GM12878 (cell line): Measurements from ENCODE around the gene SPEG. TPM values are rescaled to one million over a fixed set of nuclear protein-coding genes. Genes with fewer than 3 reads are reported as not detected.

Source experiments
- ATAC-seq: fragments of 200-7000 bp; cut with Tn5 transposase; 3 replicates; pipeline ENCODE4 v1.9.1; 2020; ENCODE audit warnings: mild to moderate bottlenecking, moderate library complexity
- BruUV-seq: library from RNA; stranded (reverse); fragments of 400-500 nt; replicated peaks from 2 replicates; lab custom pipeline; 2021; lab: Mats Ljungman, UMichigan
- CTCF ChIA-PET: fragments of 300-600 bp; sonication (Branson Sonifier 250); formaldehyde crosslinking; extraction: SDS; loops from one replicate; lab custom pipeline; 2021; ENCODE audit warnings: inconsistent platforms; lab: Yijun Ruan, JAX
- POLR2A ChIA-PET: fragments of 350-600 bp; formaldehyde crosslinking; extraction: SDS; loops from one replicate; lab custom pipeline; 2021; ENCODE audit warnings: inconsistent platforms; lab: Charles Lee
- RAD21 ChIA-PET: fragments of 300-600 bp; sonication (Branson Sonifier 250); formaldehyde crosslinking; loops from one replicate; lab custom pipeline; 2023; ENCODE audit warnings: antibody characterized with exemption; ENCODE audit not compliant: unreplicated experiment; lab: Charles Lee
- SMC1A ChIA-PET: fragments of 300-600 bp; sonication (Branson Sonifier 250); formaldehyde crosslinking; loops from one replicate; lab custom pipeline; 2023; ENCODE audit not compliant: unreplicated experiment, uncharacterized antibody; lab: Charles Lee
- DNase-seq: peaks from one replicate; pipeline ENCODE4 v3.0.0-alpha.2; 2011; ENCODE audit warnings: low read depth, low spot score
- FAIRE-seq: peaks from 3 replicates; lab custom pipeline; 2011; peaks lifted over from hg19 to GRCh38; lab: Jason Lieb, UNC
- H2AFZ ChIP-seq: 2 replicates; pipeline ENCODE4 v1.6.0; 2011; ENCODE audit warnings: low read depth, low read length, control low read depth; ENCODE audit not compliant: control insufficient read depth
- H3K27ac ChIP-seq: 2 replicates; pipeline ENCODE4 v1.5.1; 2011; ENCODE audit warnings: control low read depth; ENCODE audit not compliant: control insufficient read depth, insufficient read depth
- H3K27me3 ChIP-seq, 2 experiments: replicated peaks in 1 of 2; 2 replicates each; pipeline versions ENCODE4 v1.6.0 to v1.6.1; 2011; ENCODE audit warnings: low read length in 1 of 2; ENCODE audit not compliant: control insufficient read depth in 2 of 2, insufficient read depth in 2 of 2
- H3K36me3 ChIP-seq, 2 experiments: 2 replicates each; pipeline ENCODE4 v1.5.1; 2011; ENCODE audit warnings: low read length in 1 of 2; ENCODE audit not compliant: control insufficient read depth in 2 of 2, insufficient read depth in 2 of 2
- H3K4me1 ChIP-seq: 2 replicates; pipeline ENCODE4 v1.6.1; 2011; ENCODE audit warnings: mild to moderate bottlenecking, low read length, moderate library complexity, mixed read lengths; ENCODE audit not compliant: control insufficient read depth, insufficient read depth
- H3K4me2 ChIP-seq: 2 replicates; pipeline ENCODE4 v1.6.0; 2011; ENCODE audit warnings: control low read depth; ENCODE audit not compliant: control insufficient read depth, insufficient read depth
- H3K4me3 ChIP-seq: fragments of 200-600 bp; sonication (generic); 2 replicates; pipeline ENCODE4 v1.5.1; 2016
- H3K79me2 ChIP-seq: 2 replicates; pipeline ENCODE4 v1.6.0; 2011; ENCODE audit warnings: low read length; ENCODE audit not compliant: control insufficient read depth, insufficient read depth
- H3K9ac ChIP-seq: 2 replicates; pipeline ENCODE4 v1.8.0; 2011; ENCODE audit warnings: low read length, control low read depth, mixed read lengths; ENCODE audit not compliant: control insufficient read depth, insufficient read depth
- H3K9me3 ChIP-seq: replicated peaks from 3 replicates; pipeline ENCODE4 v1.5.1; 2011; ENCODE audit warnings: mild to moderate bottlenecking, low read length; ENCODE audit not compliant: control insufficient read depth, insufficient read depth
- H4K20me1 ChIP-seq: 2 replicates; pipeline ENCODE4 v1.6.0; 2011; ENCODE audit not compliant: control insufficient read depth, insufficient read depth
- BCL11A ChIP-seq: IDR thresholded peaks from 2 replicates; pipeline ENCODE4 v1.6.1; 2011; ENCODE audit warnings: low read depth, low read length
- CREM ChIP-seq: IDR thresholded peaks from 2 replicates; pipeline ENCODE4 v1.6.1; 2014; ENCODE audit warnings: antibody characterized with exemption, low read depth
- MEF2A ChIP-seq: IDR thresholded peaks from 2 replicates; pipeline ENCODE4 v1.6.1; 2011; ENCODE audit warnings: low read depth, mild to moderate bottlenecking, low read length, moderate library complexity; ENCODE audit not compliant: insufficient read depth
- TAF1 ChIP-seq: IDR thresholded peaks from 2 replicates; pipeline ENCODE4 v1.6.1; 2011; ENCODE audit warnings: mild to moderate bottlenecking, low read depth, low read length, borderline replicate concordance
- ZNF217 ChIP-seq: fragments of 450-650 bp; IDR thresholded peaks from 2 replicates; pipeline ENCODE4 v1.6.1; 2017; ENCODE audit warnings: antibody characterized with exemption, mild to moderate bottlenecking
- WGBS: methylation state at CpG from one replicate; pipeline ENCODE4 v1.1.6; 2016; ENCODE audit warnings: low lambda C conversion rate; ENCODE audit not compliant: insufficient replicate concordance, insufficient coverage; ENCODE audit errors: missing lambda C conversion rate; 5-methylcytosine and 5-hydroxymethylcytosine counted together
- in situ Hi-C: fragments of 300-500 bp; cut with MboI; formaldehyde crosslinking; loops from 9 replicates; pipeline ENCODE4 v1.14.3; 2018; ENCODE audit warnings: mixed read lengths
- intact Hi-C: fragments of 100-400 bp; cut with micrococcal nuclease; formaldehyde crosslinking; loops from one replicate; pipeline ENCODE4 v1.14.2; 2022; ENCODE audit not compliant: unreplicated experiment
- polyA plus RNA-seq, 11 experiments: library from polyadenylated mRNA; depleted of rRNA in 4 of 11; unstranded in 6 of 11; stranded (reverse) in 5 of 11; fragments of >200 nt; fragmentation: Nextera tagmentation in 4 of 11; fragmentation: Illumina TruSeq in 1 of 11; extraction: Ambion mirVana in 4 of 11; extraction: Trizol in 1 of 11; gene quantifications; 1 replicate in 1 of 11; 2 replicates in 10 of 11; pipeline versions ENCODE4 v1.2.1 to v1.2.3, GENCODE V29; 2011 to 2016; ENCODE audit warnings: inconsistent platforms in 2 of 11, missing spikeins in 2 of 11, low read depth in 1 of 11
- total RNA-seq, 4 experiments: library from RNA; depleted of rRNA in 3 of 4; stranded (reverse); fragments of >200 nt in 3 of 4; fragmentation: Illumina TruSeq in 1 of 4; extraction: Trizol in 1 of 4; gene quantifications; 2 replicates each; pipeline versions ENCODE4 v1.2.1 to v1.2.3, GENCODE V29; 2013 to 2021
- TF ChIP-seq, protein P1 (sequence below): IDR thresholded peaks from 2 replicates; pipeline ENCODE4 v1.6.1; 2012; ENCODE audit warnings: mild to moderate bottlenecking, low read depth, low read length
- TF ChIP-seq, protein P2 (sequence below): fragments of 450-650 bp; IDR thresholded peaks from 2 replicates; pipeline ENCODE4 v1.6.1; 2018; ENCODE audit warnings: borderline replicate concordance, mild to moderate bottlenecking; ENCODE audit not compliant: partially characterized antibody
- TF ChIP-seq, protein P3 (sequence below): fragments of 450-650 bp; IDR thresholded peaks from 2 replicates; pipeline ENCODE4 v1.6.1; 2017; ENCODE audit warnings: mild to moderate bottlenecking, moderate library complexity
- TF ChIP-seq, protein P4 (sequence below): fragments of 450-650 bp; IDR thresholded peaks from 2 replicates; pipeline ENCODE4 v1.6.1; 2016; ENCODE audit warnings: mild to moderate bottlenecking

Gene SPEG
- total and polyA plus RNA-seq, 10 of the 15 experiments (the other 5 are each of a cell fraction or from before 2014, with no cell fraction given), result 0.03 to 0.28 TPM; not detected in 8

DNA sequence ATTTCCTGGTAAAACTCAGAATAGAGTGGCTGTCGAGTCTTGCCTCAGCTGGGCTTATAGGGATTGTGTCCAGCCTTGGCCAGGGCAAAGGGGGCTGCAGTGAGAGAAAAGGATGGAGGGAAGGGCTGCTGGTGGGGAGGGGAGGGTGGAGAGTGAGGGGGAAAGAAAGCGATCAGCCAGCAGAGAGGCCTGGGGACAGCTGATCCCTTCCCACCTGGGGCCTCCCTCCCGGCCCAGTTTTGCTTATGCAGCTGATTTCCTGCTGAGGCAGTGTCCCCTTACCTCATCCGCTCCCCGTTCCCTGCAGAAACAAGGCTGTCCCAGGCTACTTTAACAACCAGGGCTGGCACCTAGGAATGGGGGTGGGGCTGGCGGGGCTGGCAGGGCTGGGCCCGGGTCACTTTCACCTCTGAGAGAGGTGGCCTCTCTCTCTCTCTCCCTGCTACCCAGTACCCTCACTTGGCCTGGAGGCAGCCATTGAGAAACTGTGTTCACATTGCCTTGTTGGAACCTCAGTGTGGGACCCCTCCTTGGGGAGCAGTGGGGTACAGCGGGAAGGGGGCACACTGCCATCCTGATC is 51.8 kb downstream of the SPEG start (continued):
- TF ChIP-seq, protein P1, sequence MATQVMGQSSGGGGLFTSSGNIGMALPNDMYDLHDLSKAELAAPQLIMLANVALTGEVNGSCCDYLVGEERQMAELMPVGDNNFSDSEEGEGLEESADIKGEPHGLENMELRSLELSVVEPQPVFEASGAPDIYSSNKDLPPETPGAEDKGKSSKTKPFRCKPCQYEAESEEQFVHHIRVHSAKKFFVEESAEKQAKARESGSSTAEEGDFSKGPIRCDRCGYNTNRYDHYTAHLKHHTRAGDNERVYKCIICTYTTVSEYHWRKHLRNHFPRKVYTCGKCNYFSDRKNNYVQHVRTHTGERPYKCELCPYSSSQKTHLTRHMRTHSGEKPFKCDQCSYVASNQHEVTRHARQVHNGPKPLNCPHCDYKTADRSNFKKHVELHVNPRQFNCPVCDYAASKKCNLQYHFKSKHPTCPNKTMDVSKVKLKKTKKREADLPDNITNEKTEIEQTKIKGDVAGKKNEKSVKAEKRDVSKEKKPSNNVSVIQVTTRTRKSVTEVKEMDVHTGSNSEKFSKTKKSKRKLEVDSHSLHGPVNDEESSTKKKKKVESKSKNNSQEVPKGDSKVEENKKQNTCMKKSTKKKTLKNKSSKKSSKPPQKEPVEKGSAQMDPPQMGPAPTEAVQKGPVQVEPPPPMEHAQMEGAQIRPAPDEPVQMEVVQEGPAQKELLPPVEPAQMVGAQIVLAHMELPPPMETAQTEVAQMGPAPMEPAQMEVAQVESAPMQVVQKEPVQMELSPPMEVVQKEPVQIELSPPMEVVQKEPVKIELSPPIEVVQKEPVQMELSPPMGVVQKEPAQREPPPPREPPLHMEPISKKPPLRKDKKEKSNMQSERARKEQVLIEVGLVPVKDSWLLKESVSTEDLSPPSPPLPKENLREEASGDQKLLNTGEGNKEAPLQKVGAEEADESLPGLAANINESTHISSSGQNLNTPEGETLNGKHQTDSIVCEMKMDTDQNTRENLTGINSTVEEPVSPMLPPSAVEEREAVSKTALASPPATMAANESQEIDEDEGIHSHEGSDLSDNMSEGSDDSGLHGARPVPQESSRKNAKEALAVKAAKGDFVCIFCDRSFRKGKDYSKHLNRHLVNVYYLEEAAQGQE, result no peak

DNA sequence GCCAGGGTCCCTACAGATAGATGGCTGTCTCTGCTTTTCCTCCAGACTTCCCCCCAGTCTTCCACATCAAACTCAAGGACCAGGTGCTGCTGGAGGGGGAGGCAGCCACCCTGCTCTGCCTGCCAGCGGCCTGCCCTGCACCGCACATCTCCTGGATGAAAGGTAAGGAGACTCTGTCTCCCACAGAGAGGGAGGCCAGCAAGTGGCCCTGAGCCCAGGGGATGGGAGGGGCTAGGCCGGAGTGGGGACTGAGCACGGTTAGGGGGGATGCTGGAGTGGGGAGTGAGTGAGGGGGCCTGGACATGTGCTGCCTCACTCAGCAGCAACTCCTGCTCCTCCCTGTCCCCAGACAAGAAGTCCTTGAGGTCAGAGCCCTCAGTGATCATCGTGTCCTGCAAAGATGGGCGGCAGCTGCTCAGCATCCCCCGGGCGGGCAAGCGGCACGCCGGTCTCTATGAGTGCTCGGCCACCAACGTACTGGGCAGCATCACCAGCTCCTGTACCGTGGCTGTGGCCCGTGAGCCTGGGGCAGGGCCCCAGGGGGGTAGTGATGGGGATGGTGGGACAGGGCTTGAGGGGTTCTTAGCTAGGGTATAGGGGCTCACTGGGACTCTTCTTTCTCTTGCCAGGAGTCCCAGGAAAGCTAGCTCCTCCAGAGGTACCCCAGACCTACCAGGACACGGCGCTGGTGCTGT is 53.7 kb downstream of the SPEG start:
- SMC1A ChIA-PET, result no interaction called here
- no peak for ATAC-seq
- TF ChIP-seq BCL11A, result no peak
- TF ChIP-seq, protein P2, sequence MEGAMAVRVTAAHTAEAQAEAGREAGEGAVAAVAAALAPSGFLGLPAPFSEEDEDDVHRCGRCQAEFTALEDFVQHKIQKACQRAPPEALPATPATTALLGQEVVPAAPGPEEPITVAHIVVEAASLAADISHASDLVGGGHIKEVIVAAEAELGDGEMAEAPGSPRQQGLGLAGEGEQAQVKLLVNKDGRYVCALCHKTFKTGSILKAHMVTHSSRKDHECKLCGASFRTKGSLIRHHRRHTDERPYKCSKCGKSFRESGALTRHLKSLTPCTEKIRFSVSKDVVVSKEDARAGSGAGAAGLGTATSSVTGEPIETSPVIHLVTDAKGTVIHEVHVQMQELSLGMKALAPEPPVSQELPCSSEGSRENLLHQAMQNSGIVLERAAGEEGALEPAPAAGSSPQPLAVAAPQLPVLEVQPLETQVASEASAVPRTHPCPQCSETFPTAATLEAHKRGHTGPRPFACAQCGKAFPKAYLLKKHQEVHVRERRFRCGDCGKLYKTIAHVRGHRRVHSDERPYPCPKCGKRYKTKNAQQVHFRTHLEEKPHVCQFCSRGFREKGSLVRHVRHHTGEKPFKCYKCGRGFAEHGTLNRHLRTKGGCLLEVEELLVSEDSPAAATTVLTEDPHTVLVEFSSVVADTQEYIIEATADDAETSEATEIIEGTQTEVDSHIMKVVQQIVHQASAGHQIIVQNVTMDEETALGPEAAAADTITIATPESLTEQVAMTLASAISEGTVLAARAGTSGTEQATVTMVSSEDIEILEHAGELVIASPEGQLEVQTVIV, result no peak
- TF ChIP-seq MEF2A, result no peak
- no peak for TF ChIP-seq CREM
- TF ChIP-seq, protein P3, sequence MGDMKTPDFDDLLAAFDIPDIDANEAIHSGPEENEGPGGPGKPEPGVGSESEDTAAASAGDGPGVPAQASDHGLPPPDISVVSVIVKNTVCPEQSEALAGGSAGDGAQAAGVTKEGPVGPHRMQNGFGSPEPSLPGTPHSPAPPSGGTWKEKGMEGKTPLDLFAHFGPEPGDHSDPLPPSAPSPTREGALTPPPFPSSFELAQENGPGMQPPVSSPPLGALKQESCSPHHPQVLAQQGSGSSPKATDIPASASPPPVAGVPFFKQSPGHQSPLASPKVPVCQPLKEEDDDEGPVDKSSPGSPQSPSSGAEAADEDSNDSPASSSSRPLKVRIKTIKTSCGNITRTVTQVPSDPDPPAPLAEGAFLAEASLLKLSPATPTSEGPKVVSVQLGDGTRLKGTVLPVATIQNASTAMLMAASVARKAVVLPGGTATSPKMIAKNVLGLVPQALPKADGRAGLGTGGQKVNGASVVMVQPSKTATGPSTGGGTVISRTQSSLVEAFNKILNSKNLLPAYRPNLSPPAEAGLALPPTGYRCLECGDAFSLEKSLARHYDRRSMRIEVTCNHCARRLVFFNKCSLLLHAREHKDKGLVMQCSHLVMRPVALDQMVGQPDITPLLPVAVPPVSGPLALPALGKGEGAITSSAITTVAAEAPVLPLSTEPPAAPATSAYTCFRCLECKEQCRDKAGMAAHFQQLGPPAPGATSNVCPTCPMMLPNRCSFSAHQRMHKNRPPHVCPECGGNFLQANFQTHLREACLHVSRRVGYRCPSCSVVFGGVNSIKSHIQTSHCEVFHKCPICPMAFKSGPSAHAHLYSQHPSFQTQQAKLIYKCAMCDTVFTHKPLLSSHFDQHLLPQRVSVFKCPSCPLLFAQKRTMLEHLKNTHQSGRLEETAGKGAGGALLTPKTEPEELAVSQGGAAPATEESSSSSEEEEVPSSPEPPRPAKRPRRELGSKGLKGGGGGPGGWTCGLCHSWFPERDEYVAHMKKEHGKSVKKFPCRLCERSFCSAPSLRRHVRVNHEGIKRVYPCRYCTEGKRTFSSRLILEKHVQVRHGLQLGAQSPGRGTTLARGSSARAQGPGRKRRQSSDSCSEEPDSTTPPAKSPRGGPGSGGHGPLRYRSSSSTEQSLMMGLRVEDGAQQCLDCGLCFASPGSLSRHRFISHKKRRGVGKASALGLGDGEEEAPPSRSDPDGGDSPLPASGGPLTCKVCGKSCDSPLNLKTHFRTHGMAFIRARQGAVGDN, result no peak
- no peak for TF ChIP-seq ZNF217
- TF ChIP-seq, protein P4, sequence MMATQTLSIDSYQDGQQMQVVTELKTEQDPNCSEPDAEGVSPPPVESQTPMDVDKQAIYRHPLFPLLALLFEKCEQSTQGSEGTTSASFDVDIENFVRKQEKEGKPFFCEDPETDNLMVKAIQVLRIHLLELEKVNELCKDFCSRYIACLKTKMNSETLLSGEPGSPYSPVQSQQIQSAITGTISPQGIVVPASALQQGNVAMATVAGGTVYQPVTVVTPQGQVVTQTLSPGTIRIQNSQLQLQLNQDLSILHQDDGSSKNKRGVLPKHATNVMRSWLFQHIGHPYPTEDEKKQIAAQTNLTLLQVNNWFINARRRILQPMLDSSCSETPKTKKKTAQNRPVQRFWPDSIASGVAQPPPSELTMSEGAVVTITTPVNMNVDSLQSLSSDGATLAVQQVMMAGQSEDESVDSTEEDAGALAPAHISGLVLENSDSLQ, result no peak
- no peak for TF ChIP-seq TAF1

More for the DNA sequence above, 53.7 kb downstream of the SPEG start:
- CTCF ChIA-PET, result interaction anchor here (1.2 kb wide), 1 partner anchor 41 kb away, joined by 3 read pairs; no protein-coding TSS in a partner anchor
- Histone ChIP-seq H3K27me3 (peaks cover 9 to 23% of the 10 kb centered on the region in 2 experiments), H2AFZ (no peak overlapping the region), H3K4me3 (no peak overlapping the region), H3K36me3 (no peaks in the 10 kb centered on the region), H3K79me2 (no peaks in the 10 kb centered on the region), H3K9me3 (no peaks in the 10 kb centered on the region), H3K4me2 (no peak overlapping the region), H4K20me1 (no peaks in the 10 kb centered on the region), H3K27ac (no peak overlapping the region), H3K9ac (no peak overlapping the region), H3K4me1 (no peaks in the 10 kb centered on the region)
- FAIRE-seq (no peak), DNase-seq (no peak)
- BruUV-seq, result no TSS peak
- in situ Hi-C loops (no loop called here), intact Hi-C loops (no loop called here)
- POLR2A ChIA-PET, result interaction anchor here (0.6 kb wide), 1 partner anchor 150 kb away, joined by 3 read pairs; no protein-coding TSS in a partner anchor
- RAD21 ChIA-PET, result no interaction called here
- 18% methylated on average over 17 of the region's 17 CpGs for WGBS
